GM21619 (cell line): ENCODE measurements around the gene MYLK2.

ENCODE experiments used
- ATAC-seq: cut with Tn5 transposase; IDR thresholded peaks from one replicate; pipeline ENCODE4 v1.9.1; 2021; ENCODE audit not compliant: unreplicated experiment

The MYLK2 gene

GRCh38 chr20:31835554-31835953, 16.4 kb downstream of the MYLK2 start:
- ATAC-seq = peak; percentile 15

- ATAC-seq = peak; percentile 70
Measured at GRCh38 chr20:31835977-31836852, 17.1 kb downstream of the MYLK2 start.

DNA sequence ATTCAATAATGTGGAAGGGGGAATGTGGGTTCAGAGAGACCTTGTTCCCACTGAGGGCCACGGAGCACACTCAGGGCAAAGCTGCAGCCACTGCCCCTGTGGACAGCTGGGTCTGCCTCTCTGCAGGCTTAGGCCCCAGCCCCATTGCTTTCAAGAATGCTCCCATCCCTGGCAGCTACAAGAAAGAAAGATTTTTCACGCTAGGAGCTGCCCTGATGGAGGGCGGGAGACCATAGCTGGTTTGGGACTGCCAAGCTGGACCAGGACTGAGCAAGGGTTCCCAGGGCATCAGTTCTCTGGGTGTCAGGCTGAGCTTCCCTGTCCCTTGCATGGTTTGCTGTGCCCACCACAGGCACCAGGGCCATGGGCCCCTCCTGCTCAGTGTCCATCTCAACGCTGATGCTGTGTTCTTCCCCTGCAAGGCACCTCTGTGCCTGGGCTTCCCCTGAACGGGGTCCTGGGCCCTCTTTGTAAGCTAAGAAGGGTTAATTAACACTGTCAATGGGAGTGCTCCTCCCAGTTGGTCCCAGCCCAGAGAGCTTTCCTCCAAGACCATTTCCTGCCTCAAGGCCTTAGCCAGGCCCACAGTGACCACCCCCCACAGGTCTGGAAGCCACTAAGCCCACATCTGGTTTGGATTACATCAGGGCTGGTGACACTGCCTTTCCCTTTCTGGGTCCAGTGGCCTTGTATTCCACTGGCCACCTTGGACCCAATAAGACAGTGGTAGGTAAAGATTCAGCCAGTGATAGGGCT, 17.9 kb downstream of the MYLK2 start:
- ATAC-seq = no peak

GRCh38 chr20:31837896-31838397, 18.8 kb downstream of the MYLK2 start:
- no peak for ATAC-seq

- no peak for ATAC-seq
Measured at GRCh38 chr20:31838646-31839292, 19.6 kb downstream of the MYLK2 start.

DNA sequence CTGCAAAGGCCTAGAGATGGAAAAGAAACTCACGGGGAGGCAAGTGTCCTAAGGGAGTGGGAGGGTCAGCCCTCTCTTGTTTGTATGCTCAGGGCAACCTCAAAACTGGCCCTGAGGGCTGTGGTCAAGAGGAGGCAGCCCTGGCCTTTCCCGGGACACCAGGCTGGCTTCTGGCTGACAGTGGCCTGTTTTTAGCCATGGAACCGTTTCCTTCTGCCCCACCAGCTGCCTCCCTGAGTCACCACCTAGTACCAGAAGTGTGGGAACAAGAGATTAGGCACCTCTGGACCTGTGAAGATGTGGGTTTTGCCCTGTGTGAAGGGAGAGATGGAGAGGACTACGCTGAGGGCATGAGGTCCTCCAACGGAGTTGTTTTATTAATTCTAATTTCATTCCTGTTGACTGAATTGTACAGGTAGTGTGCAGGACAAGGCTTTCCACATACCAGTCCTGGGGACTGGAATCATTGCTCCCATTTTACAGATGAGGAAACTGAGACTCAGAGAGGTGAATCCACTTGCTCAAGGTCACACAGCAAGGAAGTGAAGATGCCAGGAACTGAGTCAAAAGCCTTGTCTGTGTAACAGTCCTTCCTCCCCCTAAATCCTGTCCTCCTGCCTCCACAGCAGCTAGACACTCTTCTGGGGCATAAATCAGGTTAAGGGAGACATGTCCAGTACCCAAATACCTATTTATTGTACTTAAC, 20.8 kb downstream of the MYLK2 start:
- ATAC-seq = no peak

DNA sequence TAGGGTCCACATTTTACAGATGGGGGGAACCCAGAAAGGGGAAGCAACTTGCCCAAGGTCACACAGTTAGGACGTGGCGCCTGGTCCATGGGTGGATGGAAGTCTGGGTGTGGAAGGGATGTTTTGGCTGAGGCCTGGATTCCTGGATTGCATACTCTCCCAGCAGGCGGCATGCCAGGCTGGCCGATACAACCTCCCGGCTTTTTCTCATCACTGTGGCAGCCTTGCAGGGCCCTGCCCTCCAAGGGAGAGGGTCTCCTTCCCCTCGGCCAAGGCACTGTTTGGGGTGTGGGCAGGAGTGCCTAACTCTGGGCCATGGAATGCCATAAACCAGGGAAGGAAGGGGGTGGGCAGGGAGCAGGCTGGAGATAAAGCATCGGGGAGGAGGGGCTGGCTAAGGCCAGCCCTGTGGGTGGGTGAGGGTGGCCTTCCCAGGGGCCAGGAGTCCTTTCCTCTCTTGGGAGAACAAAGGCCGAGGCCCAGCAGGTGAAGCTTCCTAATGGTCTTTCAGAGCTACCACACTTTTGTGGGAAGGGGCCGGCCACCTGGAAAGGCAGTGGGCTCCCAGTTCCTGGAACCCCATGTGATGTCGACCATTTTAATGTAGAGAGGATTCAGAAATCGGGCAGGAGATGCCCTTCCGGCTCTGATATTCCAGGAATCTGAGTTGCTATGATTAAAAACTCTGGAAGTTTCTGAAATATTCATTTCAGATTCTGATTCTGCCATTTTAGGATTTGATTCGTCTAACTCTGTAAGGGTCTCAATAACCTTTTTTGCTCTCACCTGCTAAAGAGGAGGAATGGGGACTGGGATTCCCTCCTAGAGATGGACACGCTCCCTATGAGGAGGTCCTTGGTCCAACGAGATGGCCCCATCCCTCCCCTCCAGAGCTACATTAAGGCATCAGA, 22.0 kb downstream of the MYLK2 start:
- ATAC-seq = no peak

- ATAC-seq = no peak
Measured at GRCh38 chr20:31841928-31842327, 22.8 kb downstream of the MYLK2 start.

DNA sequence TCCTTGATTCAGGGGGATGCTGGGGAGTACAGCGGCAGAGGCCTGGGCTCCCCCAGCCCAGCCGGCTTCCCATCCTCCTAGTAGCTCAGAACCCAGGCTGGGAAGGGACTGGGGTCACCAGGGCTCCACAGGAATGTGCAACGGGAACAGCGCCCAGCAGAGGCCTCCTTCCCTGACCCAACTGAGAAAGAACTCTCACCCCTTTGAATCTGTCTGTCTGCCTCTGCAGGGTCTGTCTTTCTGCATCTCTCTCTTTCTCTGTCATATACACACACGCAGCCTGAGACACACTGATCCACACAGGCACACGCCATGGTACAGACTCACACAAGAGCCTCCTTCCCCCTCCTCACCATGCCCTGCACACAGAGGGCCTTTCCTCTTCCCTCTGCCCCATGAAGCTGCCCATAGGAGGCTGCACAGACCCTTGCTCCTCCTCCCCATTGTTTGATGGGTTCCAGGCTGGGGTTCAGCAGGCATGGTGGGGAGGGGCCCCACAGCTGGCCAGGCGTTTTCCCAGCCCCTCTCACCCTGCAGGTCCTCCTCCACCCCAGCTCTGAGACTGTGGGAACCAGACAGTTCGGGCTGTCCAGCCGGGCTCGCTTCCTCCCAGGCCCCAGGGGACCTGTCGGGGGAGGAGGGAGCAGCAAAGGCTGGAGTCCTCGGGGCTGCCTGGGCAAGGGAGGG, 23.5 kb downstream of the MYLK2 start:
- ATAC-seq = no peak

DNA sequence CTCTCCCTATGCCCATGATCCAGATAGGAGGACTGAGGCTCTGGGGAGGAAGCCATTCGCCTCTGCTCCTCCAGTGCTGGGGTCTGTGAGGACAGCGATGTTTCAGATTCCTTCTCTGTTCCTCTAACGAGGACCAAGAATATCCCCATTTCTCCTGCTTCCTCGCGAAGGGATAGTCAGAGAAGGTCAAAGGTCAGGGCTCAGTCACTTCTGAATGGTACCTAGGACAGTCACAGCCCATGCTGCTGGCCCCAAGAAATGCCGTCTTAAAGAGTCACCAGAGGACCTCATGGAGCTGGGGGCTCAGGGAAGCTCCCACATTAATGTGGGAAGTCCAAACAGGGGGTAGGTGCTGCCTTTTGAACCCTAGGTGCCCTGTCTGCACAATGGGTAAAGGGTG, 24.1 kb downstream of the MYLK2 start:
- no peak for ATAC-seq

DNA sequence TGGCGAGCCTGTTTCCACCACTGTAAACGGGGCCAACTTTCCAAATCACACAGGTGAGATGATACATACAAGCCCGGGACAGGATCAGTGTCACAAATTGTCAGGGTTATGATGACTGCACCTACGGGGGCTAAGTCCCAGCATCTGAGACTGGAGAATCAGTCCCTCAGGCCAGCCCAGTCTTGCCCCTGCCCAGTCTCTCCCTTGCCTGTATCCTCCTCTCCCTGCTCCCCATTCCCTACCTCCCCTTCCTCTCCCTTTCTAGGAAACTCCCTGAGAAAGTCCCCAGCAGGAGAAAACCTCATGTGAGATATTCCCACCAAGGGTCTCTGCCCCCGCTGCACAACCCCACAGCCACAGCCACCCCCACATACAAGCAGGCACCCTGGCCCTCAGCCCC, 24.7 kb downstream of the MYLK2 start:
- ATAC-seq = no peak

- no peak for ATAC-seq
Measured at GRCh38 chr20:31844737-31845299, 25.7 kb downstream of the MYLK2 start.

GRCh38 chr20:31845300-31845863, 26.2 kb downstream of the MYLK2 start, which contains the start of gene FOXS1:
FOXS1 (minus strand) TSS chr20:31845604; CDS start chr20:31845542, 62 bp downstream.
- no peak for ATAC-seq

DNA sequence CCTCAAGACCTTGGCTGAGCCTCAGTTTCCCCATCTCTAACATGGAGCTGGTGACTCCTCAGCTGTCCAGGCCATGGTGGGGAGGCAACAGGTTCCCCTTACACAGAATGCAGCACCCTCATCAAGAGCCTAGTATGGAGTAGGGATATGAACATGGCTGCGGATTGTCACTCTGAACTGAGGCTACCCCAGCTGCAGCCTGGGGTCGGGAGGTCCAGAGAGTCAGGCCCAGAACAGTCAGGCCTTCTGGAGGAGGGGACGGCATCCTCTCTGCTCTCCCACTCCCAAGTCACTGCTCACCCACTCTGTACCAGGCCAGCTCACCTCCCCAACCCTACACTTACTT, 27.6 kb downstream of the MYLK2 start:
- no peak for ATAC-seq

- ATAC-seq = no peak
Measured at GRCh38 chr20:31848088-31848999, 29.2 kb downstream of the MYLK2 start.

DNA sequence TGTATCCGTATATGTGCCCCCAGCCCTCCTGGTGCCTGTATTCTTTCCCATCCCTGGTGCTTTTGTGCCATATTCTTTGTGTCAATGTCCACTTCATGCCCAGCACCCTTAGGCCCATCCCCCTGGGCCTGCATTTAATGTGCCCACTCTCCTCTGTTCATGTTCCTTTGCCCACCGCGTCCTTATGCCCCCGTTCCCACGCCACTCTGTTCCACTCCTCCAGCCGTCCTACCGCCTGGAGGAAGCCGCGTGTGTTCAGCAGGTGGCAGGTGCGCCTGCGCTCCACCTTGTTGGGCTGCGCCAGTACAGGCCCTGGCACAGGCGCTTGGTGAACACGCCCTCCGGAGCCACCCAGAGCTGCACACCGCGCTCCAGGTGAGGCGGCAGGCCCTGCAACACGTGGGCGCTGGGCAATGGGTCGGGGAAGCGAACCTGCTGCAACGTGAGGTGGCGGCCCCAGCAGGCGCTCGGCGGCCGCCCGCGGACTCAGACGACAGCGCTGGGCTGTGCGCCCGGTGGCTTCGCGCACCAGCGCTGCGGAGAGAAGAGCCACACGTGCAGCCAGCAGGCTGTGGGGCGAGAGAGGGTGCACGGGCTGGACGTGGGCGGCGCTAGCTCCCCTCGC, 30.3 kb downstream of the MYLK2 start:
- ATAC-seq = no peak
